ENCODE results near the gene EIF2B1.

DNA sequence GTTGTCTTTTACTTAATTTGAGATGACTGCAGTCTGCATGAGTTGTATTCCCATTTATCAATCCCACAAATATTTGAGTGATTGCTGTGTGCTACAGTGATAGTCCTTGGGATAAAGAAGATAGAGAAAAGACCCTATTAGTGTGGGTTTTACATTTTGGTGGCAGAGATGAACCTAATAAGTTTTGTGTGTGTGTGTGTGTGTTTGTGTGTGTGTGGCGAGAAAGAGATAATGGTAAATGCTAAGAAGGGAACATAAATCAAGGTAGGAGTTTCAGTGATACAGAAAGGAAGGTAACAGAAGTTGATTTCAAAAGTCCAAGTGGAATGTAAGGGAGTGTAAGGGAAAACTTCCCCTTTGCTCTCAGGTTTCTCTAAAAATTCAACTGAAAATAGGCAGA, 34.2 kb downstream of the EIF2B1 start:
- TF ChIP-seq POLR2A (IDR thresholded peaks at IDR 0.05) (no peak), POLR2AphosphoS5 (IDR thresholded peaks at IDR 0.05; ENCODE audit: insufficient read depth in 1 of 2, low read depth in 1 of 2) (no peak)
- TF ChIP-seq, protein P1, sequence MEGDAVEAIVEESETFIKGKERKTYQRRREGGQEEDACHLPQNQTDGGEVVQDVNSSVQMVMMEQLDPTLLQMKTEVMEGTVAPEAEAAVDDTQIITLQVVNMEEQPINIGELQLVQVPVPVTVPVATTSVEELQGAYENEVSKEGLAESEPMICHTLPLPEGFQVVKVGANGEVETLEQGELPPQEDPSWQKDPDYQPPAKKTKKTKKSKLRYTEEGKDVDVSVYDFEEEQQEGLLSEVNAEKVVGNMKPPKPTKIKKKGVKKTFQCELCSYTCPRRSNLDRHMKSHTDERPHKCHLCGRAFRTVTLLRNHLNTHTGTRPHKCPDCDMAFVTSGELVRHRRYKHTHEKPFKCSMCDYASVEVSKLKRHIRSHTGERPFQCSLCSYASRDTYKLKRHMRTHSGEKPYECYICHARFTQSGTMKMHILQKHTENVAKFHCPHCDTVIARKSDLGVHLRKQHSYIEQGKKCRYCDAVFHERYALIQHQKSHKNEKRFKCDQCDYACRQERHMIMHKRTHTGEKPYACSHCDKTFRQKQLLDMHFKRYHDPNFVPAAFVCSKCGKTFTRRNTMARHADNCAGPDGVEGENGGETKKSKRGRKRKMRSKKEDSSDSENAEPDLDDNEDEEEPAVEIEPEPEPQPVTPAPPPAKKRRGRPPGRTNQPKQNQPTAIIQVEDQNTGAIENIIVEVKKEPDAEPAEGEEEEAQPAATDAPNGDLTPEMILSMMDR (IDR thresholded peaks at IDR 0.05): no peak
